Peyer's patch (tissue), 4 donors: ENCODE results near the gene DEPP1. TPM values are rescaled to one million over a fixed set of nuclear protein-coding genes. Genes with fewer than 3 reads are reported as not detected.
"Not testable (repeated sequence)": the region's sequence is repeated elsewhere in the genome, so short reads cannot be mapped to it uniquely, and the experiment has no call there.

Experiments
- DNase-seq, 3 donors: peaks; one replicate each; pipeline ENCODE4 v3.0.0-alpha.2; 2017 to 2019
- H3K27ac ChIP-seq, 4 donors: fragments of 200-600 bp; sonication (generic); one replicate each; pipeline ENCODE4 v1.5.1; 2016 to 2019
- H3K27me3 ChIP-seq, 2 donors: fragments of 200-600 bp; sonication (generic); one replicate each; pipeline ENCODE4 v1.5.1; 2019
- H3K36me3 ChIP-seq, 3 donors: fragments of 200-600 bp; sonication (generic); one replicate each; pipeline ENCODE4 v1.5.1; 2016 to 2019
- H3K4me1 ChIP-seq, 4 donors: fragments of 200-600 bp; sonication (generic); one replicate each; pipeline ENCODE4 v1.5.1; 2016 to 2019
- H3K4me3 ChIP-seq, 4 donors: fragments of 200-600 bp; sonication (generic); 1 replicate in 3 of 4; 2 replicates in 1 of 4; pipeline ENCODE4 v1.5.1; 2016 to 2019; ENCODE audit warnings: mild to moderate bottlenecking in 1 of 4
- H3K9me3 ChIP-seq, 4 donors: fragments of 200-600 bp; sonication (generic); one replicate each; pipeline ENCODE4 v1.5.1; 2016 to 2019; ENCODE audit warnings: mild to moderate bottlenecking in 1 of 4
- POLR2A ChIP-seq, 2 donors: fragments of 450-650 bp; IDR thresholded peaks; one replicate each; pipeline ENCODE4 v1.5.1; 2017; ENCODE audit warnings: antibody characterized with exemption in 2 of 2, mild to moderate bottlenecking in 2 of 2, moderate library complexity in 2 of 2
- total RNA-seq, 4 donors: library from RNA; depleted of rRNA; stranded (reverse); fragments of >200 nt; gene quantifications; one replicate each; pipeline ENCODE4 v1.1.0, GENCODE V29; 2016
- TF ChIP-seq, protein P1 (sequence below), 6 experiments: fragments of 450-650 bp in 4 of 6; fragments of 200-600 bp in 2 of 6; sonication (generic) in 1 of 6; IDR thresholded peaks; one replicate each; pipeline ENCODE4 v1.5.1; 2017 to 2019; ENCODE audit warnings: antibody characterized with exemption in 6 of 6, mild to moderate bottlenecking in 3 of 6, moderate library complexity in 1 of 6

Gene DEPP1, protein sequence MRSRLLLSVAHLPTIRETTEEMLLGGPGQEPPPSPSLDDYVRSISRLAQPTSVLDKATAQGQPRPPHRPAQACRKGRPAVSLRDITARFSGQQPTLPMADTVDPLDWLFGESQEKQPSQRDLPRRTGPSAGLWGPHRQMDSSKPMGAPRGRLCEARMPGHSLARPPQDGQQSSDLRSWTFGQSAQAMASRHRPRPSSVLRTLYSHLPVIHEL
- 10 to 100 TPM in 3 of 4 donors, 1 to 10 TPM in 1; 3.9 to 96.0 (median 49.8) TPM for total RNA-seq

DNA sequence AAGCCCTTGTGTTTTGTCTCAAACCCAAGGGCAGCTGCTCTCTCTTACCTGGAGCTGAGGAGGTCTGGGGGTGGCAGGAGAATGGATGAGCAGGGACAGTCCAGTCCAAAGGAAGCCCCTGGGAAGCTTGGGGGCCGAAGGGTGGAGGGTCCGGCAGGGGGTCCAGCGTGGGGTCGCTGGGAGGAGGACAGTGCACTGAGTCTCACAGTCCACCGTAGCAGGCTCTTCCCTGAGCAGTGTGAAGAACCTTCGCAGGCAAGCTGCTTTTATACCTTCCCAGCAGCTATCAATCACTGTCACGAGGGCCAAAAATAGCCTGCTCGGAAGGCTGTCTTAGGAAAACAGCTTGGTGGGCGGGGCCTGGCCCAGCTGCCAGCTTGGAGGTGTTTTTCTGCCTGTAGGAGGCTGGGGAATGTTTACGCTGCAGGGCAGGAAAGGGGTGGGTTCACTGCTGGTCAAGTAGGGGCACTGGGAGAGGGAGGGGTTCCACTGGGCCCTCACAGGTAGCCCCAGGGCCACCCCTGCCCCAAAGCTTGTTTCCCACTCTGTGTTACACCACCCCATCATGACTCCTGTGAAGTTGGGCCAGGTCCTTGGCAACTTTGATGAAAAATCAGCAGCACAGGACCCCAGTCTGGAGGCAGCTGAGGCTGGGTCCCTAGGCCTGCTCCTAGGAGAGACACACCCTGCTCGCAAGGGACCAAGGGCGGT lies at the start of gene DEPP1:
DEPP1 (minus strand) TSS at position 240 of the 711 bp plus-strand sequence. CDS start 779 bp downstream, outside the sequence.
- Histone ChIP-seq H3K9me3 (no peaks in the 10 kb centered on the region), H3K4me1 (peaks cover 4 to 58% (median 10%) of the 10 kb centered on the region in 4 donors), H3K27ac (peak within 1 kb of the TSS; percentile 52 to 84 (median 72)), H3K4me3 (peak within 1 kb of the TSS; percentile 24 to 62 (median 42)), H3K36me3 (peaks cover 0 to 4% (median 0%) of the 10 kb centered on the region in 3 donors), H3K27me3 (no peaks in the 10 kb centered on the region)
- TF ChIP-seq, protein P1, sequence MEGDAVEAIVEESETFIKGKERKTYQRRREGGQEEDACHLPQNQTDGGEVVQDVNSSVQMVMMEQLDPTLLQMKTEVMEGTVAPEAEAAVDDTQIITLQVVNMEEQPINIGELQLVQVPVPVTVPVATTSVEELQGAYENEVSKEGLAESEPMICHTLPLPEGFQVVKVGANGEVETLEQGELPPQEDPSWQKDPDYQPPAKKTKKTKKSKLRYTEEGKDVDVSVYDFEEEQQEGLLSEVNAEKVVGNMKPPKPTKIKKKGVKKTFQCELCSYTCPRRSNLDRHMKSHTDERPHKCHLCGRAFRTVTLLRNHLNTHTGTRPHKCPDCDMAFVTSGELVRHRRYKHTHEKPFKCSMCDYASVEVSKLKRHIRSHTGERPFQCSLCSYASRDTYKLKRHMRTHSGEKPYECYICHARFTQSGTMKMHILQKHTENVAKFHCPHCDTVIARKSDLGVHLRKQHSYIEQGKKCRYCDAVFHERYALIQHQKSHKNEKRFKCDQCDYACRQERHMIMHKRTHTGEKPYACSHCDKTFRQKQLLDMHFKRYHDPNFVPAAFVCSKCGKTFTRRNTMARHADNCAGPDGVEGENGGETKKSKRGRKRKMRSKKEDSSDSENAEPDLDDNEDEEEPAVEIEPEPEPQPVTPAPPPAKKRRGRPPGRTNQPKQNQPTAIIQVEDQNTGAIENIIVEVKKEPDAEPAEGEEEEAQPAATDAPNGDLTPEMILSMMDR (IDR thresholded peaks at IDR 0.05) = peak in 3 of 6 experiments; percentile 26 to 35 (median 32)
- peak; percentile 90 to 96 for TF ChIP-seq POLR2A (IDR thresholded peaks at IDR 0.05)
- DNase-seq = peak; percentile 45 to 93 (median 91)

DNA sequence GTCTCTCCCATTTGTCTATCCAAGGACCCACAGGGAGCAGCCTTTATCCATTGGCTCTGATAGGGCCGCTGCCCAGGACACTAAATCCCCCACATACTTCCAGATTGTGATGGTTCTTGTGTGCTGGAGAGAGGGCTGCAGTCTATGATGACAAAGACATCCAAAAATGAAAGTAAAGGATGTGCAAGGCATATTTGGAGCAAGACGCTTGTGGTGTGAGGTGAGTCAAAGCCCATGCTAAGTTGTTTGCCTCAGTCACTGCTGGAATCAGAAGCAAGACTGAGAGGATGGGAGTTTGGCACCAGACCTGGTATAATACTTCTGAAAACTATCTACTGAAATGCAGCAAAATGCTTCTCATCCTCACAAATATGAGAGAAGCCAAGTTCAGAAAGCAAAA lies 44.8 kb upstream of the DEPP1 start:
- no peak for TF ChIP-seq POLR2A (IDR thresholded peaks at IDR 0.05)
- TF ChIP-seq, protein P1 (IDR thresholded peaks at IDR 0.05) = no peak
- H3K27ac ChIP-seq = no peak overlapping the region
- H3K9me3 ChIP-seq = no peaks in the 10 kb centered on the region
- H3K4me3 ChIP-seq = no peak overlapping the region
- no peak for DNase-seq
- no peaks in the 10 kb centered on the region for H3K4me1 ChIP-seq
- no peaks in the 10 kb centered on the region for H3K27me3 ChIP-seq
- H3K36me3 ChIP-seq = no peaks in the 10 kb centered on the region

GRCh38 chr10:45015590-45015989 lies 37.0 kb upstream of the DEPP1 start:
- Histone ChIP-seq H3K4me3 (no peak overlapping the region), H3K9me3 (no peaks in the 10 kb centered on the region), H3K27ac (no peak overlapping the region), H3K36me3 (no peaks in the 10 kb centered on the region), H3K27me3 (no peaks in the 10 kb centered on the region), H3K4me1 (no peaks in the 10 kb centered on the region)
- DNase-seq = no peak
- TF ChIP-seq, protein P1 (IDR thresholded peaks at IDR 0.05) = no peak
- no peak for TF ChIP-seq POLR2A (IDR thresholded peaks at IDR 0.05)

GRCh38 chr10:45014557-45014956 lies 35.9 kb upstream of the DEPP1 start:
- not testable (repeated sequence) for H3K4me1 ChIP-seq

GRCh38 chr10:45008524-45009161 lies 30.0 kb upstream of the DEPP1 start:
- H3K36me3 ChIP-seq = peaks cover 0 to 5% (median 0%) of the 10 kb centered on the region in 3 donors
- H3K4me3 ChIP-seq = no peak overlapping the region
- no peak overlapping the region for H3K27ac ChIP-seq
- H3K9me3 ChIP-seq = no peaks in the 10 kb centered on the region
- H3K4me1 ChIP-seq = no peaks in the 10 kb centered on the region
- H3K27me3 ChIP-seq = no peaks in the 10 kb centered on the region
- no peak for TF ChIP-seq POLR2A (IDR thresholded peaks at IDR 0.05)
- TF ChIP-seq, protein P1 (IDR thresholded peaks at IDR 0.05) = peak; percentile 38 to 91 (median 83)
- DNase-seq = no peak

More at GRCh38 chr10:45014557-45014956, 35.9 kb upstream of the DEPP1 start:
- H3K36me3 ChIP-seq, H3K27me3 ChIP-seq, H3K27ac ChIP-seq, DNase-seq, H3K9me3 ChIP-seq, H3K4me3 ChIP-seq: not testable (repeated sequence)
